Measurements from ENCODE around the gene UBE2E1. TPM values are rescaled to one million over a fixed set of nuclear protein-coding genes. Genes with fewer than 3 reads are reported as not detected.

UBE2E1 gene
- total RNA-seq (2014; rRNA removed; shearing (Covaris generic)) = 113 and 120 TPM in 2 replicates
- 39.9 and 41.5 TPM in 2 replicates for polyA plus RNA-seq (2016; fragmentation: Nextera tagmentation; extraction: Ambion mirVana)
- long read RNA-seq, partial matches to known transcripts = 2 of 2 reads
- long read RNA-seq, other reads (novel, unspliced or antisense) = 0 of 2 reads

- Histone ChIP-seq H2AFZ (peak within 1 kb of the TSS; percentile 80; the same call in 1 of the 2 replicates), H3K9me2 (ENCODE audit: insufficient read depth) (no peaks in the 10 kb centered on the region), H3F3A (replicated peaks; ENCODE audit: low read depth) (no peaks in the 10 kb centered on the region; the same call in 1 of the 2 replicates), H3K27ac (ENCODE audit: low read depth) (peak within 1 kb of the TSS; percentile 65; the same call in 1 of the 2 replicates), H3K4me2 (peak within 1 kb of the TSS; percentile 91), H3K27me3 (ENCODE audit: insufficient read depth) (no peaks in the 10 kb centered on the region; the same call in 1 of the 2 replicates), H3K79me2 (replicated peaks; ENCODE audit: insufficient read depth) (peaks cover 31% of the 10 kb centered on the region), H3K4me3 (peak within 1 kb of the TSS; percentile 88), H3K36me3 (ENCODE audit: insufficient read depth) (0 out of 2 replicates have a peak, but pooled peaks cover 3% of the 10 kb centered on the region), H3K4me1 (ENCODE audit: insufficient read depth) (peaks cover 47% of the 10 kb centered on the region), H4K20me1 (replicated peaks; ENCODE audit: insufficient read depth) (peaks cover 10% of the 10 kb centered on the region)
- H3K27me3 Mint-ChIP-seq (ENCODE audit: insufficient read depth, low read depth, poor library complexity) = peaks cover 11% of the 10 kb centered on the region
- H3K9me3 Mint-ChIP-seq = 0 out of 3 replicates have a peak, but pooled peaks cover 2% of the 10 kb centered on the region
- H3K27ac Mint-ChIP-seq = peak within 1 kb of the TSS; percentile 91
- peak within 1 kb of the TSS; percentile 94 for H3K4me3 Mint-ChIP-seq
- peaks cover 31% of the 10 kb centered on the region for H3K36me3 Mint-ChIP-seq (ENCODE audit: low read depth)
- peaks cover 55% of the 10 kb centered on the region for H3K4me1 Mint-ChIP-seq
- DNase-seq (ENCODE audit: low spot score) (peak; percentile 74), ATAC-seq (peak; percentile 12)
- peak; percentile 53 for TF ChIP-seq POLR2AphosphoS5 (IDR thresholded peaks at IDR 0.05; ENCODE audit: low read depth)
- TF ChIP-seq ZNF114 (CRISPR knock-in tag; IDR thresholded peaks at IDR 0.05) = no peak
Measured at GRCh38 chr3:23805633-23806533, at the start of gene UBE2E1. UBE2E1 (plus strand) TSS chr3:23805955; CDS start chr3:23807270, 1,315 bp downstream.

- no peak for TF ChIP-seq CREB1 (CRISPR knock-in tag; IDR thresholded peaks at IDR 0.05; ENCODE audit: low read depth)
- TF ChIP-seq CTCF (conservative IDR thresholded peaks at IDR 0.05; ENCODE audit: low read depth in 2 of 2) = no peak
- TF ChIP-seq NANOG (IDR thresholded peaks at IDR 0.05; ENCODE audit: borderline replicate concordance) = no peak
- TF ChIP-seq EZH2phosphoT487 (IDR thresholded peaks at IDR 0.05; ENCODE audit: unreplicated experiment) = no peak
- no peak for TF ChIP-seq JUNB (IDR thresholded peaks at IDR 0.05; ENCODE audit: unreplicated experiment)
- no peak for TF ChIP-seq REST (IDR thresholded peaks at IDR 0.05; ENCODE audit: unreplicated experiment)
- peaks cover 30% of the 10 kb centered on the region for H3K4me1 Mint-ChIP-seq
- Histone ChIP-seq H3K79me2 (replicated peaks; ENCODE audit: insufficient read depth) (no peaks in the 10 kb centered on the region), H3F3A (replicated peaks; ENCODE audit: low read depth) (peaks cover 3% of the 10 kb centered on the region; the same call in 1 of the 2 replicates), H4K20me1 (replicated peaks; ENCODE audit: insufficient read depth) (no peaks in the 10 kb centered on the region), H3K9me2 (ENCODE audit: insufficient read depth) (no peaks in the 10 kb centered on the region), H3K27ac (ENCODE audit: low read depth) (no peak overlapping the region), H3K4me1 (ENCODE audit: insufficient read depth) (peaks cover 38% of the 10 kb centered on the region), H3K4me3 (no peak overlapping the region), H3K4me2 (no peak overlapping the region), H3K36me3 (ENCODE audit: insufficient read depth) (no peaks in the 10 kb centered on the region), H2AFZ (0 out of 2 replicates have a peak overlapping the region, but pooled peaks have one; percentile 18), H3K27me3 (ENCODE audit: insufficient read depth) (no peaks in the 10 kb centered on the region)
- no peaks in the 10 kb centered on the region for H3K36me3 Mint-ChIP-seq (ENCODE audit: low read depth)
- H3K9me3 Mint-ChIP-seq = no peaks in the 10 kb centered on the region; the same call in 2 of the 3 replicates
- DNase-seq (ENCODE audit: low spot score) = no peak
- H3K27me3 Mint-ChIP-seq (ENCODE audit: insufficient read depth, low read depth, poor library complexity) = peaks cover 4% of the 10 kb centered on the region
- no peak overlapping the region for H3K4me3 Mint-ChIP-seq
- ATAC-seq = no peak
- no peak overlapping the region for H3K27ac Mint-ChIP-seq
Measured at GRCh38 chr3:23756206-23756840, 49.4 kb upstream of the UBE2E1 start.

Data from GM23338 (cell line).